HL-60 (cell line): Measurements from ENCODE around the gene EHD4.

Source experiments
- DNase-seq, 2 experiments: peaks; one replicate each; pipeline ENCODE4 v3.0.0-alpha.2; 2010 to 2020; ENCODE audit warnings: low read depth in 1 of 2, low spot score in 1 of 2
- H3K27ac ChIP-seq: fragments of 250-450 bp; sonication (Bioruptor Pico); replicated peaks from 2 replicates; pipeline ENCODE4 v1.5.1; 2020; ENCODE audit warnings: mild to moderate bottlenecking, moderate library complexity
- H3K27me3 ChIP-seq: fragments of 250-450 bp; sonication (Bioruptor Pico); 2 replicates; pipeline ENCODE4 v1.5.1; 2021; ENCODE audit warnings: mild to moderate bottlenecking, moderate library complexity; ENCODE audit not compliant: insufficient read depth, poor library complexity, severe bottlenecking
- H3K4me3 ChIP-seq: replicated peaks from 2 replicates; pipeline ENCODE4 v1.5.1; 2011; ENCODE audit warnings: mild to moderate bottlenecking, control low read depth, low read length; ENCODE audit not compliant: insufficient read depth
- CTCF ChIP-seq: IDR thresholded peaks from one replicate; pipeline ENCODE4 v1.5.1; 2011; ENCODE audit warnings: low read length, control low read depth, inconsistent platforms; ENCODE audit not compliant: insufficient read depth
- GABPA ChIP-seq: IDR thresholded peaks from 2 replicates; pipeline ENCODE4 v1.6.1; 2012; ENCODE audit warnings: low read depth
- POLR2AphosphoS5 ChIP-seq: IDR thresholded peaks from 2 replicates; pipeline ENCODE4 v1.6.1; 2012; ENCODE audit warnings: low read depth
- REST ChIP-seq: IDR thresholded peaks from 2 replicates; pipeline ENCODE4 v1.6.1; 2012; ENCODE audit warnings: low read depth; ENCODE audit not compliant: insufficient replicate concordance
- SPI1 ChIP-seq: IDR thresholded peaks from 2 replicates; pipeline ENCODE4 v1.6.1; 2012; ENCODE audit warnings: low read depth, mild to moderate bottlenecking, borderline replicate concordance

The EHD4 gene

GRCh38 chr15:41861736-41862356, 110.5 kb downstream of the EHD4 start:
- Histone ChIP-seq H3K4me3 (no peak overlapping the region), H3K27ac (no peak overlapping the region), H3K27me3 (peaks cover 2% of the 10 kb centered on the region)
- DNase-seq, result no peak
- TF ChIP-seq CTCF, result no peak
- no peak for TF ChIP-seq SPI1
- no peak for TF ChIP-seq POLR2AphosphoS5
- no peak for TF ChIP-seq GABPA
- no peak for TF ChIP-seq REST

- Histone ChIP-seq H3K4me3 (no peak overlapping the region), H3K27ac (no peak overlapping the region), H3K27me3 (peaks cover 2% of the 10 kb centered on the region)
- TF ChIP-seq REST (no peak), GABPA (no peak), CTCF (no peak), POLR2AphosphoS5 (no peak), SPI1 (no peak; the same call in 1 of the 2 replicates)
- peak in 1 of 2 experiments; percentile 4 for DNase-seq
Observed at GRCh38 chr15:41860049-41860828, 112.1 kb downstream of the EHD4 start.

- H3K27ac ChIP-seq, result no peak overlapping the region
- no peak for TF ChIP-seq GABPA
- no peak for TF ChIP-seq REST
- TF ChIP-seq SPI1, result no peak
- no peak for TF ChIP-seq CTCF
- no peak for TF ChIP-seq POLR2AphosphoS5
- no peak for DNase-seq
- H3K27me3 ChIP-seq, result peaks cover 1% of the 10 kb centered on the region
- no peak overlapping the region for H3K4me3 ChIP-seq
Observed at GRCh38 chr15:41858756-41859155, 113.6 kb downstream of the EHD4 start.
